ENCODE measurements around the gene ZC3HAV1L. TPM values are rescaled to one million over a fixed set of nuclear protein-coding genes. Genes with fewer than 3 reads are reported as not detected.

The ZC3HAV1L gene
- total RNA-seq: 29.7 and 33.0 TPM in 2 replicates

GRCh38 chr7:139035586-139036353, at the start of gene ZC3HAV1L:
Gene ZC3HAV1L, minus strand, starts transcription at chr7:139036042. Its CDS starts 25 bp downstream, at chr7:139036017.

GRCh38 chr7:138981332-138982203, 54.3 kb downstream of the ZC3HAV1L start, which contains the start of gene KIAA1549:
Gene KIAA1549, minus strand, starts transcription at chr7:138981389. Its CDS starts 120 bp downstream, at chr7:138981269.

Other genes starting within 250 kb of the ZC3HAV1L start
- gene TMEM213, start 238.0 kb downstream of the ZC3HAV1L start, total RNA-seq: not detected in 2 replicates
- 0.33 and 0.38 TPM in 2 replicates for gene ATP6V0A4, start 237.8 kb downstream of the ZC3HAV1L start, total RNA-seq
- gene KIAA1549, start 54.7 kb downstream of the ZC3HAV1L start, total RNA-seq: 3.9 and 5.0 TPM in 2 replicates
- 58.1 and 60.5 TPM in 2 replicates for gene ZC3HAV1, start 73.7 kb upstream of the ZC3HAV1L start, total RNA-seq
- 5.9 and 8.0 TPM in 2 replicates for gene UBN2, start 195.2 kb upstream of the ZC3HAV1L start, total RNA-seq